Panc1 (cell line): Measurements from ENCODE around the gene CAPN11. TPM values are rescaled to one million over a fixed set of nuclear protein-coding genes. Genes with fewer than 3 reads are reported as not detected.

ENCODE experiments used
- ATAC-seq: fragments of 200-7000 bp; cut with Tn5 transposase; 2 replicates; pipeline ENCODE4 v1.9.1; 2020; ENCODE audit warnings: mild to moderate bottlenecking, moderate library complexity
- BruUV-seq: library from RNA; stranded (reverse); fragments of 400-500 nt; replicated peaks from 2 replicates; lab custom pipeline; 2021; lab: Mats Ljungman, UMichigan
- CTCF ChIA-PET: fragments of 300-600 bp; sonication (Branson Sonifier 250); formaldehyde crosslinking; loops from one replicate; lab custom pipeline; 2022; ENCODE audit warnings: antibody characterized with exemption; lab: Charles Lee
- POLR2A ChIA-PET: fragments of 300-600 bp; sonication (Branson Sonifier 250); formaldehyde crosslinking; loops from one replicate; lab custom pipeline; 2022; ENCODE audit warnings: antibody characterized with exemption; lab: Charles Lee
- DNase-seq: peaks from one replicate; pipeline ENCODE4 v3.0.0-alpha.2; 2010; ENCODE audit warnings: low read depth, low spot score
- H3K27ac ChIP-seq: 2 replicates; pipeline ENCODE4 v1.5.1; 2011; ENCODE audit warnings: mild to moderate bottlenecking, low read length, inconsistent platforms
- H3K27me3 ChIP-seq: fragments of 200-500 bp; sonication (Bioruptor generic); 2 replicates; pipeline ENCODE4 v1.6.0; 2014; ENCODE audit warnings: low read length, inconsistent platforms; ENCODE audit not compliant: control insufficient read depth, insufficient read depth
- H3K36me3 ChIP-seq: fragments of 200-500 bp; sonication (Bioruptor generic); 2 replicates; pipeline ENCODE4 v1.5.1; 2014; ENCODE audit warnings: inconsistent platforms, mild to moderate bottlenecking, low read length, moderate library complexity; ENCODE audit not compliant: control insufficient read depth, insufficient read depth
- H3K4me1 ChIP-seq: 2 replicates; pipeline ENCODE4 v1.5.1; 2011; ENCODE audit warnings: inconsistent platforms, mild to moderate bottlenecking, low read length, moderate library complexity; ENCODE audit not compliant: control insufficient read depth, insufficient read depth
- H3K4me3 ChIP-seq, 2 experiments: 2 replicates each; pipeline ENCODE4 v1.5.1; 2011 to 2012; ENCODE audit warnings: low read depth in 2 of 2, low read length in 2 of 2, mild to moderate bottlenecking in 2 of 2, inconsistent platforms in 1 of 2, moderate library complexity in 1 of 2
- H3K9me3 ChIP-seq: fragments of 200-500 bp; sonication (Bioruptor generic); 2 replicates; pipeline ENCODE4 v1.5.1; 2014; ENCODE audit warnings: low read depth, mild to moderate bottlenecking, inconsistent platforms, low read length, moderate library complexity; ENCODE audit not compliant: control insufficient read depth, insufficient read depth
- CTCF ChIP-seq: fragments of 450-650 bp; IDR thresholded peaks from 2 replicates; pipeline ENCODE4 v1.5.1; 2017; ENCODE audit warnings: mild to moderate bottlenecking
- POLR2AphosphoS5 ChIP-seq: IDR thresholded peaks from 2 replicates; pipeline ENCODE4 v1.6.1; 2012; ENCODE audit warnings: mild to moderate bottlenecking, low read depth, low read length, moderate library complexity
- REST ChIP-seq, 2 experiments: IDR thresholded peaks; 2 replicates each; pipeline ENCODE4 v1.6.1; 2011 to 2012; ENCODE audit warnings: low read depth in 2 of 2, control low read depth in 1 of 2, low read length in 1 of 2, mild to moderate bottlenecking in 1 of 2, moderate library complexity in 1 of 2; ENCODE audit not compliant: insufficient read depth in 1 of 2
- SIN3A ChIP-seq: IDR thresholded peaks from 2 replicates; pipeline ENCODE4 v1.6.1; 2012; ENCODE audit warnings: low read depth, mild to moderate bottlenecking, low read length, moderate library complexity, borderline replicate concordance; ENCODE audit not compliant: insufficient read depth
- TCF7L2 ChIP-seq: IDR thresholded peaks from 2 replicates; pipeline ENCODE4 v1.6.1; 2011; ENCODE audit warnings: mild to moderate bottlenecking, low read depth, low read length, inconsistent platforms
- in situ Hi-C: cut with HindIII; loops from 2 replicates; pipeline ENCODE4 v1.10.0; 2016; ENCODE audit warnings: low sequenced_read_pairs, low pct_unique_long_range_greater_than_20kb
- intact Hi-C: fragments of 100-400 bp; cut with micrococcal nuclease; formaldehyde crosslinking; loops from one replicate; pipeline ENCODE4 v1.10.0; 2022; ENCODE audit not compliant: unreplicated experiment
- total RNA-seq: library from RNA; stranded (reverse); gene quantifications from one replicate; pipeline ENCODE4 v1.2.1, GENCODE V29; 2021; ENCODE audit not compliant: unreplicated experiment

Gene CAPN11
- total RNA-seq, 1 experiment from 2014 or later = 1.2 TPM

- peaks cover 5% of the 10 kb centered on the region for H3K36me3 ChIP-seq
- no peak for ATAC-seq
- DNase-seq = no peak
- TF ChIP-seq TCF7L2 = no peak
- no peak for TF ChIP-seq SIN3A
- no peak for TF ChIP-seq CTCF
- no peak for TF ChIP-seq REST (IDR thresholded peaks at IDR 0.05; ENCODE audit: insufficient read depth in 1 of 2, low read depth in 2 of 2, low read length in 1 of 2)
- no peak for TF ChIP-seq POLR2AphosphoS5
- H3K4me1 ChIP-seq = peaks cover 60% of the 10 kb centered on the region
- no TSS peak for BruUV-seq
- ChIA-PET CTCF (no interaction called here), POLR2A (no interaction called here)
- H3K9me3 ChIP-seq = no peaks in the 10 kb centered on the region
- no peak overlapping the region for H3K27ac ChIP-seq
- no peaks in the 10 kb centered on the region for H3K27me3 ChIP-seq
- H3K4me3 ChIP-seq = no peak overlapping the region
- intact Hi-C loops = no loop called here
- in situ Hi-C loops = no loop called here
These were observed 70.2 kb downstream of the CAPN11 start for GRCh38 chr6:44228836-44229235.

GRCh38 chr6:44229376-44230033 lies 70.9 kb downstream of the CAPN11 start:
- H3K27me3 ChIP-seq = no peaks in the 10 kb centered on the region
- no TSS peak for BruUV-seq
- DNase-seq (no peak), ATAC-seq (no peak)
- H3K4me1 ChIP-seq = peaks cover 65% of the 10 kb centered on the region
- no peak overlapping the region for H3K27ac ChIP-seq
- ChIA-PET CTCF (no interaction called here), POLR2A (no interaction called here)
- H3K36me3 ChIP-seq = peaks cover 5% of the 10 kb centered on the region
- in situ Hi-C loops (no loop called here), intact Hi-C loops (loop anchor here (5.0 kb wide), 1 partner anchor 127 kb away; no protein-coding TSS in a partner anchor)
- H3K4me3 ChIP-seq = no peak overlapping the region
- H3K9me3 ChIP-seq = no peaks in the 10 kb centered on the region
- TF ChIP-seq SIN3A (no peak), TCF7L2 (no peak), REST (IDR thresholded peaks at IDR 0.05; ENCODE audit: insufficient read depth in 1 of 2, low read depth in 2 of 2, low read length in 1 of 2) (no peak), CTCF (no peak), POLR2AphosphoS5 (no peak)
